T-helper 2 cell treated with Interferon-gamma antibody and Interleukin-4, amounts not matched to agents 5 μg/mL and 100 μg/mL, for 36 hours (primary cell): ENCODE data around the gene SIK3.

ENCODE experiments used
- DNase-seq: peaks from one replicate; pipeline ENCODE4 v3.0.0; 2021; ENCODE audit warnings: low spot score
- H3K27ac Mint-ChIP-seq: one replicate; pipeline ENCODE4 v1.8.0; 2021; ENCODE audit warnings: mild to moderate bottlenecking, mixed read lengths
- H3K27me3 Mint-ChIP-seq: one replicate; pipeline ENCODE4 v1.8.0; 2021; ENCODE audit warnings: low read depth, mixed read lengths
- H3K36me3 Mint-ChIP-seq: one replicate; pipeline ENCODE4 v1.8.0; 2021; ENCODE audit warnings: low read depth, mixed read lengths
- H3K4me1 Mint-ChIP-seq: one replicate; pipeline ENCODE4 v1.8.0; 2021; ENCODE audit warnings: low read depth, mixed read lengths
- H3K4me3 Mint-ChIP-seq: one replicate; pipeline ENCODE4 v1.8.0; 2022; ENCODE audit warnings: mild to moderate bottlenecking, moderate library complexity, mixed read lengths
- H3K9me3 Mint-ChIP-seq: one replicate; pipeline ENCODE4 v1.8.0; 2021; ENCODE audit warnings: mixed read lengths

The SIK3 gene

GRCh38 chr11:116870054-116870453 is 228.2 kb downstream of the SIK3 start:
- no peak for DNase-seq
- H3K9me3 Mint-ChIP-seq, result no peaks in the 10 kb centered on the region
- H3K27me3 Mint-ChIP-seq, result no peaks in the 10 kb centered on the region
- H3K4me3 Mint-ChIP-seq, result no peak overlapping the region
- peaks cover 4% of the 10 kb centered on the region for H3K4me1 Mint-ChIP-seq
- H3K36me3 Mint-ChIP-seq, result peaks cover 47% of the 10 kb centered on the region
- no peak overlapping the region for H3K27ac Mint-ChIP-seq

GRCh38 chr11:116869610-116870009 is 228.6 kb downstream of the SIK3 start:
- no peak overlapping the region for H3K27ac Mint-ChIP-seq
- peaks cover 45% of the 10 kb centered on the region for H3K36me3 Mint-ChIP-seq
- H3K4me3 Mint-ChIP-seq, result no peak overlapping the region

GRCh38 chr11:116868066-116868465 is 230.2 kb downstream of the SIK3 start:
- H3K27me3 Mint-ChIP-seq, result no peaks in the 10 kb centered on the region
- H3K36me3 Mint-ChIP-seq, result peaks cover 41% of the 10 kb centered on the region
- H3K4me1 Mint-ChIP-seq, result peaks cover 4% of the 10 kb centered on the region
- H3K9me3 Mint-ChIP-seq, result no peaks in the 10 kb centered on the region
- DNase-seq, result no peak
- H3K4me3 Mint-ChIP-seq, result no peak overlapping the region
- H3K27ac Mint-ChIP-seq, result no peak overlapping the region

More at GRCh38 chr11:116869610-116870009, 228.6 kb downstream of the SIK3 start:
- peaks cover 4% of the 10 kb centered on the region for H3K4me1 Mint-ChIP-seq
- DNase-seq, result no peak
- no peaks in the 10 kb centered on the region for H3K9me3 Mint-ChIP-seq
- no peaks in the 10 kb centered on the region for H3K27me3 Mint-ChIP-seq

- H3K9me3 Mint-ChIP-seq, result no peaks in the 10 kb centered on the region
- no peak for DNase-seq
- H3K4me1 Mint-ChIP-seq, result peaks cover 4% of the 10 kb centered on the region
- no peak overlapping the region for H3K27ac Mint-ChIP-seq
- H3K27me3 Mint-ChIP-seq, result no peaks in the 10 kb centered on the region
- no peak overlapping the region for H3K4me3 Mint-ChIP-seq
- H3K36me3 Mint-ChIP-seq, result peaks cover 36% of the 10 kb centered on the region
These were observed 230.6 kb downstream of the SIK3 start for GRCh38 chr11:116867619-116868018.

DNA sequence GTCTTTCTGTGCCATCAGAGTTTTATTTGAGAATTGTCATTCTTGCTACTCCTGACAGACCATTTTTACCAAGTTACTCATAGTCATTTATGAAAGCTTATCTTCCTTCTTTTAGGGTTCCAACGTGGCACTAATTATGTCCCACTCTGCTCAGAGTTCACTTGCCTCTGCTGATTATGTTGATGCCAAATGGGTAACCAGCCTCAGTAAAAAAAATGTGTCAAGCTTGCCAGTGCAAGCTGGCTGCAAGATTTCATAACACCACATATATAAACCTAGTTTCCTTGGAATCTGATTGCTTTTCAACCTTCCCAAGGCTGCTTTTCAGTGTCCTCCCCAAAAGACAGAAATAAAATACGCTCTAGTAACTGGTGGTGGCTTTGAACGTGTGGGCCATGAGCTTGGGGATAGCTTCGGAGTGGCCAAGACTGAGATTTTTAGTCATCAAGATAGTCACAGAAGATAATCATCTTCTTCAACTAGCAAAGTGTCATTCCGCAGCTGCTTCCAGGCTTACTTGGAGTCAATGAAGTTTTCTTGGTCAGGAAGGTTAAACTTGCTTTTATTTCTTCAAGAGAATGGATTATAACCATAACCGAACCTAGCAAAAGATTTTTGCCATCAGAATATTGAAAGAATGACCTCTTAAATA is 231.3 kb downstream of the SIK3 start:
- H3K27me3 Mint-ChIP-seq, result no peaks in the 10 kb centered on the region
- peaks cover 4% of the 10 kb centered on the region for H3K4me1 Mint-ChIP-seq
- no peak for DNase-seq
- H3K9me3 Mint-ChIP-seq, result no peaks in the 10 kb centered on the region
- no peak overlapping the region for H3K4me3 Mint-ChIP-seq
- H3K27ac Mint-ChIP-seq, result no peak overlapping the region
- peaks cover 40% of the 10 kb centered on the region for H3K36me3 Mint-ChIP-seq

DNA sequence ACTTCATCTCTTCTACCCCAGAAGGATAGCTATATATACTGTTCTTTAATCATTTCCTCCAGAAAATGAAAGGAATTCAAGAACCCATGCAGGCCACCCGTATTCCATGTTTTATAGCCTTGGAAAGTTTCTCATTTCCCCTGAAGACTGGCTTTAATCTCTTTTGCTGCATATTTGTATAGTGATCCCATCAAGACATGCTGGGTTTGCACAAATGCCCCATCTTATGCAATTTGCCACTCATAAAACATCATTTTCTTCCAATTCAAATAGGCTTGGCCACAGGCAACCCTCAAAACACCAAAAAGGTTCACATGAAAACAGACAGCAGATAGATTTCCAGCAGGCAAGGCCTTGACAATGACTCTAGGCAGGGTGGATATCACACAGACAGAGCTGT is 232.5 kb downstream of the SIK3 start:
- Mint-ChIP-seq H3K27me3 (no peaks in the 10 kb centered on the region), H3K27ac (no peak overlapping the region), H3K9me3 (no peaks in the 10 kb centered on the region), H3K4me3 (no peak overlapping the region), H3K4me1 (peaks cover 7% of the 10 kb centered on the region), H3K36me3 (peaks cover 41% of the 10 kb centered on the region)
- no peak for DNase-seq

- H3K4me1 Mint-ChIP-seq, result peaks cover 4% of the 10 kb centered on the region
- H3K27me3 Mint-ChIP-seq, result no peaks in the 10 kb centered on the region
- no peak overlapping the region for H3K4me3 Mint-ChIP-seq
- DNase-seq, result no peak
- H3K27ac Mint-ChIP-seq, result no peak overlapping the region
- no peaks in the 10 kb centered on the region for H3K9me3 Mint-ChIP-seq
- H3K36me3 Mint-ChIP-seq, result peaks cover 38% of the 10 kb centered on the region
These were observed 233.7 kb downstream of the SIK3 start for GRCh38 chr11:116864531-116864930.

DNA sequence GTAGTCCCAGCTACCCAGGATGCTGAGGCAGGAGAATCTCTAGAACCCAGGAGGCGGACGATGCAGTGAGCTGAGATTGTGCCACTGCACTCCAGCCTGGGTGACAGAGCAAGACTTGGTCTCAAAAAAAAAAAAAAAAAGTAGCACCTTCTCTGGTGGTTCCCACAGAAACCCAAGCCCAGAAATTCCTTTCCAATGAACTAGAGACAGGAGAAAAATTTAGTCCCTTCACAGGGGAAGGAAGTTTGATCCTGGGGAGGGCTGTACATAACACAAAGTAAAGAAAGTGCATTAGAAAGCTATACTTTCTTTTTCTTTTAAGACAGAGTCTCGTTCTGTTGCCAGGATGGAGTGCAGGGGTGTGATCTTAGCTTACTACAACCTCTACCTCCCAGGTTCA is 235.3 kb downstream of the SIK3 start:
- DNase-seq, result no peak
- H3K4me1 Mint-ChIP-seq, result peaks cover 4% of the 10 kb centered on the region
- H3K36me3 Mint-ChIP-seq, result peaks cover 44% of the 10 kb centered on the region

GRCh38 chr11:116862185-116862584 is 236.0 kb downstream of the SIK3 start:
- Mint-ChIP-seq H3K27ac (no peak overlapping the region), H3K4me1 (peaks cover 4% of the 10 kb centered on the region), H3K9me3 (no peaks in the 10 kb centered on the region), H3K36me3 (peaks cover 49% of the 10 kb centered on the region), H3K27me3 (no peaks in the 10 kb centered on the region), H3K4me3 (no peak overlapping the region)
- no peak for DNase-seq

More for the DNA sequence above, 235.3 kb downstream of the SIK3 start:
- no peak overlapping the region for H3K4me3 Mint-ChIP-seq
- H3K9me3 Mint-ChIP-seq, result no peaks in the 10 kb centered on the region
- no peaks in the 10 kb centered on the region for H3K27me3 Mint-ChIP-seq
- H3K27ac Mint-ChIP-seq, result no peak overlapping the region

GRCh38 chr11:116861539-116861938 is 236.7 kb downstream of the SIK3 start:
- Mint-ChIP-seq H3K27ac (peak overlapping the region; percentile 13), H3K36me3 (peaks cover 49% of the 10 kb centered on the region), H3K4me1 (peaks cover 5% of the 10 kb centered on the region)

DNA sequence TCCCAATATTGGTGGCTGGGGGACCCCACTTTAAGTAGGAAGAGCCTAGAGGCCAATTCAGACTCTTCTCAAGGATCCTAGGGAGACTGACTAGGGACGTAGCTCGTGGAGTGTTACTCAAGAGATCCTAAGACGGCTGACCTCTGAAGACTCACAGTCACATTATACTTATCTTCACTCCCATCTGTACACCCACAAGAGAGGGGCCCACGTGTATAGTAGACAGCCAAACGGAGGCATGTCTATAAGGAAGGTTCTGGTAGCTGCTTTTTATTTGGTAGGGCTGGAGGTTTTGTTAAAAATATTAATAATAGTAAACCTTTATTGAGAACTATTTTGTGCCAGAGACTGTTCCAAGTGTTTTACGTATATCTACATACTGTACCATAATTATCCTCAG is 237.9 kb downstream of the SIK3 start:
- H3K9me3 Mint-ChIP-seq, result no peaks in the 10 kb centered on the region
- peaks cover 11% of the 10 kb centered on the region for H3K4me1 Mint-ChIP-seq
- no peaks in the 10 kb centered on the region for H3K27me3 Mint-ChIP-seq
- H3K27ac Mint-ChIP-seq, result no peak overlapping the region
- no peak overlapping the region for H3K4me3 Mint-ChIP-seq
- no peak for DNase-seq
- H3K36me3 Mint-ChIP-seq, result peaks cover 49% of the 10 kb centered on the region

More at GRCh38 chr11:116861539-116861938, 236.7 kb downstream of the SIK3 start:
- H3K9me3 Mint-ChIP-seq, result no peaks in the 10 kb centered on the region
- H3K4me3 Mint-ChIP-seq, result no peak overlapping the region
- no peaks in the 10 kb centered on the region for H3K27me3 Mint-ChIP-seq
- no peak for DNase-seq

GRCh38 chr11:116859175-116859574 is 239.1 kb downstream of the SIK3 start:
- no peak for DNase-seq
- no peak overlapping the region for H3K4me3 Mint-ChIP-seq
- peaks cover 55% of the 10 kb centered on the region for H3K36me3 Mint-ChIP-seq
- no peaks in the 10 kb centered on the region for H3K9me3 Mint-ChIP-seq
- H3K27ac Mint-ChIP-seq, result no peak overlapping the region
- peaks cover 18% of the 10 kb centered on the region for H3K4me1 Mint-ChIP-seq
- no peaks in the 10 kb centered on the region for H3K27me3 Mint-ChIP-seq

DNA sequence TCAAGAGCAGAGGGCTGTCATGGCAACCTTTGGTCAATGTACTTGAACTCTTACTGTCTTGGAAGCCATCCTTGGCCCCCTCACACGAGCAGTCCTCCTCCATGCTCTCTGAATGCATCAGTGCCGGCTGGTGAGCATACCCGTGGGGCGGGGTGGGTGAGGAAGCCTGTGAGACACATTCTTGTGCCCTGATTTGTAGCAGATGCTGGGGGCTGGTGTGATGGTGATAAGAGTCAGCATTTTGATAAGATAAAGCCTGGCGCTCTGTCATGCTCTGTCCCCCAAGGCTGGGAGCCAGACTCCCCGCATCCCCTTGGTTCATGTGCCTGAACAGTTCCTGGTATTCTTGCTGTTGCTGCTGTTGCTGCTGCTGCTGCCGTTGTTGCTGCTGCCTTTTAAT is 240.3 kb downstream of the SIK3 start:
- H3K27me3 Mint-ChIP-seq, result no peaks in the 10 kb centered on the region
- no peak for DNase-seq
- peaks cover 30% of the 10 kb centered on the region for H3K4me1 Mint-ChIP-seq
- peaks cover 50% of the 10 kb centered on the region for H3K36me3 Mint-ChIP-seq
- no peaks in the 10 kb centered on the region for H3K9me3 Mint-ChIP-seq
- H3K4me3 Mint-ChIP-seq, result no peak overlapping the region
- H3K27ac Mint-ChIP-seq, result no peak overlapping the region

DNA sequence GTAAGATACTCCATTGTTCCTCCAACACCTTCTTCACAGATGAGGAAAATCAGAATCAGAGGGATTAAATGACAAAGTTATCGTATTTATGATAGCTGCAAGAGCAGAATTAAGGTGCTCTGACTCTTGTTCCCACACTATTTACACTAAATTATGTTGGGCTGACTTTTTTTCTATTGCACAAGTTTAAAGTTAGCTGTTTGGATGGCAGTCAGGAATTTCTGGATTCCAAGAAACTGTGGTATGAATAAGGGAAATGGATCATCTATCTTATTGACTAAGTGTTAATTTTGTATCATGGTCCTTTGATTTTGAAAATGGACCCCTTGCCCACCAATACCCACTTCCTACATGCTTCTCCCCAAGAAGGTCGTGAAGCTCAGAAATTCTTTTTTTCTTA is 240.9 kb downstream of the SIK3 start:
- Mint-ChIP-seq H3K4me1 (peaks cover 37% of the 10 kb centered on the region), H3K9me3 (no peaks in the 10 kb centered on the region), H3K36me3 (peaks cover 52% of the 10 kb centered on the region), H3K4me3 (no peak overlapping the region), H3K27ac (no peak overlapping the region), H3K27me3 (no peaks in the 10 kb centered on the region)
- DNase-seq, result no peak

GRCh38 chr11:116856423-116856822 is 241.8 kb downstream of the SIK3 start:
- Mint-ChIP-seq H3K27ac (peak overlapping the region; percentile 46), H3K4me1 (peaks cover 43% of the 10 kb centered on the region), H3K36me3 (peaks cover 45% of the 10 kb centered on the region), H3K9me3 (no peaks in the 10 kb centered on the region), H3K4me3 (no peak overlapping the region), H3K27me3 (no peaks in the 10 kb centered on the region)
- no peak for DNase-seq
